CD4-positive, alpha-beta T cell treated with Interleukin-17A for 1 hour (primary cell): ENCODE measurements around the gene NUP214.
"Not testable (repeated sequence)": the region's sequence is repeated elsewhere in the genome, so short reads cannot be mapped to it uniquely, and the experiment has no call there.

ENCODE experiments used
- DNase-seq: peaks from one replicate; pipeline ENCODE4 v3.0.0-alpha.2; 2020

Gene NUP214

DNA sequence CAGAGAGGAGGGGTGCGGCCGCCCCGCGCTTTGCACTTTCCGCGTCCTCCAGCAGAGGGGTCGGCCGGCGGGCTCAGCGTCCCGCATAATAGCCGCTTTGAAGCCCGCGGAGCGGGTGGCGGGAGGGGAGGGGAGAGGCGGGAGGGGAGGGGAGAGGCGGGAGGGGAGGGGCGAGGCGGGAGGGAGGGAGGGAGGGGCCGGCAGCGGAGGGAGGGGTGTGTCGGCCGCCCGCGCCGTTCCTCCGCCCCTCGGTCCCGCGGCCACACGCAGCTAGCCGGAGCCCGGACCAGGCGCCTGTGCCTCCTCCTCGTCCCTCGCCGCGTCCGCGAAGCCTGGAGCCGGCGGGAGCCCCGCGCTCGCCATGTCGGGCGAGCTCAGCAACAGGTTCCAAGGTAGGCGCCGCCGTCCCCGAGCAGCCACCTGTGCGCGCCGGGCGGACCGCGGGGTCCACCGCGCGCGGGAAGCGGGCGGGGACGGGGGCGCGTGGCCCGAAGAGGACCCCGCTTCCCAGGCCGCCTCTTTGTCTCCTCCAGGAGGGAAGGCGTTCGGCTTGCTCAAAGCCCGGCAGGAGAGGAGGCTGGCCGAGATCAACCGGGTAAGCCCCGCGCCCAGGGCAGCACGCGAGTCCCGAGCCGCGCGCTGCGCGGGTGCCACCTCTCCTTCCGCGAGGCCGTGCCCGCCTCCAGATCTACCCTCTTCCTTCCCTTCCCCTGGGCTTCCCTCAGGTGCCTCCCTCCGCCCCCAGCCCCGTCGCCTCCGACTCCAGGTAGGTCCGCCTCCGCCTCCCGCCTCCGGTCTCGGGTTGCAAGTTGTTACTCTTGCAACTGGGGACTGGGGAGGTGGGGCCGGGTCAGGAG lies 28.9 kb upstream of the NUP214 start, which contains the start of gene AIF1L:
AIF1L (plus strand) TSS at position 263 of the 857 bp plus-strand sequence; CDS start at position 362, 99 bp downstream.
- DNase-seq, result peak; percentile 1

DNA sequence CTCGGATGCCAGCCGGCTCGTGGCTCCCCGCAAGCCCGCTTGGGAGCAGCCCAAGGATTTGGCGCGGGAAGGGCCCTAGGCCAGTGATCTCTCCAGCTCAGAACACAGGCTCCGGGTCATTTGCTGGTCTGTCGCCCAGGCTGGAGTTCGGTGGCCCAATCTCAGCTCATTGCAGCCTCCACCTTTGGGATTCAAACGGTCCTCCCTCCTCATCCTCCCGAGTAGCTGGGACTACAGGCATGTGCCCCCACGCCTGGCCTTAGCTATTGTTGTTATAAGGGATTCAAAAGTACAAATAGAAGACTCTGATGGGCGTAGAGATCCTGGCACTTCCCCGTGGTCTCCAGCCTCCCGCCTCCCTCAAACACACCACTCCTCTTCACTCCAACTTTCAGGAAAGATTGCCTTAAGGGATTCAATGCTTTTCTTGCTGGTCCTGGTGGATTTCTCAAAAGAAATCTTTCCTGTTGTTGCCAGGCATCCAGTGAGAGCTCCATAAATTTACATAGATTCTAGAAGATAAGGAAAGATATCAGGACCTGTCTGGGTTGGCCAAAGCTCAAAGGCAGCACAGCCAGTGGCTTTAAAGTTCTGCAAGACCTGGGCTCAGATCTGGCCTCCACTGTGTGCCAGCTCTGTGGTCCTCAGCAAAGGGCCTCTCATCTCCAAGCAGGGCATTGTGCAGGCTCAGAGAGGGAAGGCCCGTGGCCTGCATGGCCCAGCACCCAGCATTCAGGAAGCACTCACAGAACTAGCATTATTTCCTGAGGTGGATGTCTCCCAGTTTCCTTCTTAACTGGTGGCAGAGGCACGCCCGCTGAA lies 28.0 kb upstream of the NUP214 start:
- DNase-seq, result no peak

DNA sequence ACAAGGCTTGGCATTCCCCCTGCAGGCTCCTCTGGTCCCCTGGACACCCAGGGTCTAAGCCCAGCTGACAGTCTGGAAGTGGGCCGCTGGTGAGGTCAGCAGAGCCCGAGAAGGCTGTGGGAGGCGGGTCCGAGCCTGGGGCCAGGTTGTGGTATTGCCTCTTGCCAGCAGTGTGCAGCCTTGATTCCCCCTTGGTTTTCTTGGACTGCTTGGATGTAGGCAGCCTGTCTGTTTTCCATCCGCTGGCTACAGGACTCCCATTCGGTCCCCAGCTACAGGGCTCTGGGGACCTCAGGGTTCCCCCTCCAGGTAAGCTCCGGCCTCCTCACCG lies 27.5 kb upstream of the NUP214 start:
- no peak for DNase-seq

DNA sequence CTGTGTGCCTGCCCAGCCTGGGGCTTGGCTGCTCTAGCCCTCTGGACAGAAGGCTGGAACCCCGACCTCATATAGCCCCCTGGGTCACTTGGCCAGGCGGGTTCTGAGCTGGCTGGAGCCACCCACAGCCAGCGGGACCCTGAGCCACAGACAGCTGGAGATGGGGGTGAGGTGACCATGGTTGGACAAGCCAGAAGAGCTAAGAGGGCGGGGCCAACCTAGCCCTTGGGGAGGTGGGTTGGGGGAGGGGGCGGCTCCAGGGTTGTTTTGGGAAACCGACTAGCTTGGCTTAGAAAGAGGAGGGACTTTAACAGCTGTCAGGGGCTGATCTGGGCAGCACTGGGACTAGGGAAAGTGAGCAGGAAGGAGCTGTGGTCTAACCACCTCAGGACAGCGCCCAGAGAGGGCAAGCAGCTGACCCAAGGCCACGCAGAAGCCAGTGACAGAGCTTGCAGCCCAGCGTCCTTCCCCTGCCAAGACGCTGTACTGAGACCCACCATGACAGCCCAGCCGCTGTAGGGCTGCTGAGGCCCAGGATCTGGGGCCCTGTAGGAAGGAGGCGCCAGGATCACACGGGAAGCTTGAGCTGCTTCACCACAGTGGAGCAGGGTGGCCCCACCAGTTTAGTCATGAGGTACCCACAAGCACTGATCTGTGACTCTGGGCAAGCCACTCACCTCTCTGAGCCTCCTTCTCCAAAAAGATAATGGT lies 26.8 kb upstream of the NUP214 start:
- DNase-seq, result no peak

DNA sequence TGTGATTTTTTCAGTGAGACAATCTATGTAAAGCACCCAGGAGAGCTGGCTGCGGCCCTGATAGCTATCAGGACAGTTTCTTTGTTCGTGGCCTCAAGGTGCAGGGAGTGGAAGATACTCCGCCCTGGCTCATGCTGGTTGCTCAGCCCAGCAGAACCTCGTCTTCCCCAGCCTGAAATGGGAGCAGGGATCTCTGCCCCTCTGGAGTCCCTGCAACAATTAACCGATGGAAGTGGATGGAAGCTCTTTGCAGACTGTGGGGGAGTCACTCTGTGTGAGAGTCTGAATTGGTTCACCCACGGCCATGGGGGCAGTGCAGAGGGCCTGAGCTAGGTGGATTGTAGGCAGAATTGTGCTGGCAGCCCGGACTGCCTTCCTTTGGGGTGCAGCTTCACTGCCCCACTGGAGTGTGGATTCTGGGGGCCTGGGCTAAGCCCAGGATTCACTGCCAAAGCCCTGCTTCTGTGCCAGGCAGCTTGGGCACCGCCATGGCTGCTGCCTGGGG lies 26.2 kb upstream of the NUP214 start:
- DNase-seq, result no peak

DNA sequence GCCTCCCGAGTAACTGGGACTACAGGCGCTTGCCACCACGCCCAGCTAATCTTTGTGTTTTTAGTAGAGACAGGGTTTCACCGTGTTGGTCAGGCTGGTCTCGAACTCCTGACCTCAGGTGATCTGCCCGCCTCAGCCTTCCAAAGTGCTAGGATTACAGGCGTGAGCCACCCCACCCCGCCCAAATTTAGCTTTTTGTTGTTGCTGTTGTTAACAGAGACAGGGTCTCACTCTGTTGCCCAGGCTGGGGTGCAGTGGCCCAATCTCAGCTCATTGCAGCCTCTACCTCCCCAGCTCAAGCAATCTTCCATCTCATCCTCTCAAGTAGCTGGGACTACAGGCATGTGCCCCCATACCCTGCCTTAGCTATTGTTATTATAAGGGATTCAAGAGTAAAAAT lies 25.5 kb upstream of the NUP214 start:
- DNase-seq, result not testable (repeated sequence)

DNA sequence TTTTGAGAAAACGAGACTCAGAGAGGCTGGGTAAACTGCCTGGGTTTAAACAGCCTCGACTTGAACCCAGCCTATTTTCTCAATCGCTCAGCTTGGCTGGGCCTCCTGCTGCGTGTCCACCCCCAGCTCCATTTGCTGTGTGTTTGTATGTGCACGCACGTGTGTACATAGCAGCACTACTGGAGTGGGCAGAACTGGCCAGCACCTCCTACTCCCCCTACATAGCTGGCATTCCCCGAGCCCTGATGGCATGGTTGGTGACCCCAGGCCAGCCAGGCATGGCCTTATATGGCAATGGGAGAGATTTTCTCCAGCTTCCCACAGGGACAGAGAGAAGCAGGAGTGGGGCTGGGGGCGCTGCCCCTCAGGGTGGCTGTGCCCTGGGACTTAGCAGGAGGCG lies 24.9 kb upstream of the NUP214 start:
- no peak for DNase-seq

DNA sequence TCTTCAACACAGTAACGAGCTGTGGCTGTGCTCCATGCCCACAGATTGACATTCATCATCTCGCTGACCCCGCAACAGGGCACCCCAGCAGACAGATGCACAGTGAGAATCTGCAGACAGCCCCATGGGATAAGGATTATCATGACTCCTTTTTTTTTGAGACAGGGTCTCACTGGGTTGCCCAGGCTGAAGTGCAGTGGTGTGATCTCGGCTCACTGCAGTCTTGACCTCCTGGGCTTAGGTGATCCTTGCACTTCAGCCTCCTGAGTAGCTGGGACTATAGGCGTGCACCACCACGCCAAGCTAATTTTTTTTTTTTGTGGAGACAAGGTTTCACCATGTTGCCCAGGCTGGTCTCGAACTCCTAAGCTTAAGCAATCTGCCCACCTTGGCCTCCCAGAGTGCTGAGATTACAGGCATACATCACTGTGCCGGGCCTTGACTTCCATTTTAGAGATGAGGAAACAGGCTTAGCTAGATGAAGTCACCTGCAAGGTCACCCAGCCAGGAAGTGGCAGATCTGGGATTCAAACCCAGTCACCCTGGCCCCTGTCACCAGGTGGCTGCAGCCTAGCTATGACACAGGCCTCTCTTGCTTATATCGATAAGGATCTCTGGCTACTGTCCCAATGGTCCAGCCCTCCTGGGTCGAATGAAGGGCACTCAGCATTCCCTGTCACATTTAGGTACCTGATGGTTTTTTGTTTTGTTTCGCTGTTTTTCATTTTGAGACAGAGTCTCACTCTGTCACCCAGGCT lies 24.0 kb upstream of the NUP214 start:
- DNase-seq, result no peak

DNA sequence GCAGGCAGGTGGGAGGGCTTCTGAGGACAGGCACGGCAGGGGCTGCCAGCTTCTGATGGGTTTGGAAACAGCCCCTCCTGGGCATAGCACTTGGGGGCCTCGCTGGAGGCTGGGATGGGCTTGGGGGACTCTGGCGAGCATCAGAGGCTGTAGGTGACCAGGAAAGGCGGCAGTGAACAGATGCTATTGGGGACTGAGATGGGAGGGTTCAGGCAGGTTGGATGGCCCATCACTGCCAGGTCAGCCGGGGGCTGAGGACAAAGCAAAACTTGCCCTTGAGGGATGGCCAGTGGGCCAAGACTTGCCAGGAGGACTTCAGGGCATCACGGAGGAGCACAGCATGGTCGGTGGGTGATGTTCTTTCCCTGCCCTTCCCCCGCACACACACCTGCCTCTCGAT lies 22.4 kb upstream of the NUP214 start:
- DNase-seq, result no peak

DNA sequence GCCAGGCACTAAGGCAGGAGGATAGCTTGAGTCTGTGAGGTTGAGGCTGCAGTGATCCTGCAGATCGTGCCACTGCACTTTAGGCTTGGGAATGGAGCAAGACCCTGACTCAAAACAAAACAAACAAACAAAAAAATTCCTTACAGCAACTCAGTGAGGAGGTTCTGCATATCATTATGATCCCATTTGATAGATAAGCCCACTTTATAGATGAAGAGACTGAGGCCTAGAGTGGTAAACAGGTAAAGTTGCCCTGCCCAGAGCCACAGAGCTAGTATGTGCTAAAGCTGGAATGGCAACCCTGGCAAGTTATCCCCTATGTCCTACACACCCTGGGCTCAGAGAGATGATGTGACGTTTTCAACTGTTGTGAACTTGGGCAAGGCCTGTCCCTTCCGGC lies 21.9 kb upstream of the NUP214 start:
- no peak for DNase-seq

DNA sequence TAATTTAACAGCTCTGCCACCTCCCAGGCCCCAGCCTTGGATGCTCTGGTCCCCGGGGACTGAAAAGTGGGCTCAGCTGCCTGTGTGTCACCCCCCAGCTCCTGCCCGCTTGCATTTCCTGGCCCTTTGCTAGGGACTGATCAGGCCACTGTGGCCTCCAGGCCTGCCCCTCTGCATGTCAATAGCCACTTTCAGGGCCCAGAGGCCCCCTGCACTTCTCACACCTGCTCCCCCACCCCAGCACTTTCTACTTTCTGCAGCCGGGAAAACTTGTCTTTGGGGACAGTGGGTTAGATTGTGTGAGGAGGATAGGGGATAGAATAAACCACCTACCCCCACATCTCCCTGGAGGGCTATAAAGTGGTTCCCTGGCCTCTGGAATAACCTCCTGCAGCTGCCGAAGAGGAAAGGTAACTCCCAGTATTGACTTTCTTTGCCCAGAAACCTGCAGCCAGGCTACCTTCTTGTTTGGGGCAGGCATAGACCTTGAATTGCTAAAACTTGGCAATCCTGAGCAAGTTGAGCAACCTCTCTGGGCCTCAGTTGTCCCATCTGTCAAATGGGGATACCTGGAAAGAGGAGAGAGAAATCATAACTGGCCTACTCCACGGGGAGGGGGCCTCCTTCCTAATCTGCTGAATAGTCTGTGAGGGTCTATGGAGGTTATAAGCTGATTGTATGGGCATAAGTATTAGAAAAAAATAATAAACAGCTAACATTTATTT lies 21.2 kb upstream of the NUP214 start:
- DNase-seq, result no peak

DNA sequence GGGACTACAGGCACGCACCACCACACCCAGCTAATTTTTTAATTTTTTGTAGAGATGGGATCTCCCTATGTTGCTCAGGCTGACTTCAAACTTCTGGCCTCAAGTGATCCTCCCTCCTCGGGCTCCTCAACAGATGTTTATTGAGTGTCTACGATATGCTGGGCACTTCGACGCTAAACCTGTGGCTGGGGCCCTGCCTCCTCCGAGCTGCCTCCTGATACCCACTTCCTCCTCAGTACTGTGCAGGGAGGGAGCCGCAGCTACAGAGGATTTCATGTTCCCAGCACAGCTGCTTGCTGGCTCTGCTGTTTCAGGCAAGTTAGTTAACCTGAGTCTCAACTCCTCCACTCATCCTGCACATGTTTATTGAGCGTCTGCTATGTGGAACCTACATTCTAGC lies 19.4 kb upstream of the NUP214 start:
- DNase-seq, result no peak

DNA sequence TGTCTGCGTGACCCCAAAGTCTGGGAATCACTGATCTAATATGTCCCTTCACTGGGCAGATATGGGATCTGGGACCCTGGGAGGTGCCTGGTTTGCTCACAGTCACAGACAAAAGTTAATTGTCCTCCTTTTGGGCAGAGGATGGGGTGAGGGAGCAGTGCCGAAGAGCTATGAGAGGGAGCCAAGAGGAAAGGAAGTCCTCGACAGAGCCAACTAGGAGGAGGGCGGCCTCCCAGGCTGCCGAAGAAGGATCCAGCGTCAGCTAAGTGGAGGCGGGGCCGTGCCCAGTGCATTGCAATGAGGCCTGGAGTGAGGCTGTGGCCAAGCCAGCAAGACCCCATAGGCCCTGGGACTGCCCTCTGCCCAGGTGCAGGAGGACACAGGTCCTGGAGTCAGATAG lies 17.6 kb upstream of the NUP214 start:
- no peak for DNase-seq

DNA sequence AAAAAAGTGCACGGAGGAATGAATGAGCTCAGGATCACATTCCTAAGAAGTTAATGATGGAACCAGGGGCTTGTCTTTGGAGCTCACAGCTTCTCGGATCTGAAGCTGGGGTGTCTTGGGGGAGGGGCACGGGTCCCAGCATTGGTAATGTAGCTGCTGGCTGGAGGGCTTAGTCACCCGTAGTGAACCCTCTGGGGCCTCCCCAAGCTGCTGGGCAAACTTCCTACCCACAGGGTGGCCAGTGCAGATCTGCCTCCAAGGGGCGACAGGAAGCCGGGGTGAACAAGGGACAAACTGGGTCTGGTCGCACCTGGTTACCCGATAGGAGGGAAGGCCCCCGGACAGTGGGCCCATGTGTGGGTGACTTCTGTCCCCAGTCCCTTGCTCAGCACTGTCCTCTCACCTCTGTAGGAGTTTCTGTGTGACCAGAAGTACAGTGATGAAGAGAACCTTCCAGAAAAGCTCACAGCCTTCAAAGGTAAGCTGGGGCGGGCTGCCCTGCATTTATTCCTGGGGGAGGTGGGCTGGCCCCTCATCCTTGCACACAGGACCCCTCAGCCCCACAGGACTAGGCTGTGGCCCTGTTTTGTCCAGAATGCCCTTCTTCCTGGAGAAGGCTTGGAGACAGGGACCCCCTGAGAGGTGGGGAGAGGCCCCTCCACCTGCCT lies 14.1 kb upstream of the NUP214 start:
- DNase-seq, result no peak

DNA sequence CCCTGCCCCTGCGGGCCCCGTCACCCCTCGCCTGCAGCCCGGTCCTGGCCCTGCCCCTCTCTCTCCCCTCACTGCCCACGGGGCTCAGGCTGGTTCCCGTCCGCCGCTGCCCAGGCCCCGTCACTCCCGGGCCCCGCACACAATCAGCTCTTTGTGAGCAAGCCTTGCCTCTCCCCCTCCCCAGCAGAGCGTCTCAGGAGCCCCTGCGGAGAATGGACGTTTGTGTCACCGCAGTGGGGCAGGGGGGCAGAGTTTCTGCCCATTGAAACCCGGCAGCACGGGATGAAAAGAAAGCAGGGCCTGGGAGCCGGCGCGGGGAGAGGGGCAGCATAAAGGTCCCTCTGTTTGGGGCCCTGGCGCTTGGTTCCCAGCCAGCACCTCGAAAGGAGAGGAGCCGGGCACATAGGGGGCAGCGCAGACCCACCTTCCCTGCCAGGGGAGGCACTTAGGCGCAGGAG lies 13.5 kb upstream of the NUP214 start:
- DNase-seq, result no peak

DNA sequence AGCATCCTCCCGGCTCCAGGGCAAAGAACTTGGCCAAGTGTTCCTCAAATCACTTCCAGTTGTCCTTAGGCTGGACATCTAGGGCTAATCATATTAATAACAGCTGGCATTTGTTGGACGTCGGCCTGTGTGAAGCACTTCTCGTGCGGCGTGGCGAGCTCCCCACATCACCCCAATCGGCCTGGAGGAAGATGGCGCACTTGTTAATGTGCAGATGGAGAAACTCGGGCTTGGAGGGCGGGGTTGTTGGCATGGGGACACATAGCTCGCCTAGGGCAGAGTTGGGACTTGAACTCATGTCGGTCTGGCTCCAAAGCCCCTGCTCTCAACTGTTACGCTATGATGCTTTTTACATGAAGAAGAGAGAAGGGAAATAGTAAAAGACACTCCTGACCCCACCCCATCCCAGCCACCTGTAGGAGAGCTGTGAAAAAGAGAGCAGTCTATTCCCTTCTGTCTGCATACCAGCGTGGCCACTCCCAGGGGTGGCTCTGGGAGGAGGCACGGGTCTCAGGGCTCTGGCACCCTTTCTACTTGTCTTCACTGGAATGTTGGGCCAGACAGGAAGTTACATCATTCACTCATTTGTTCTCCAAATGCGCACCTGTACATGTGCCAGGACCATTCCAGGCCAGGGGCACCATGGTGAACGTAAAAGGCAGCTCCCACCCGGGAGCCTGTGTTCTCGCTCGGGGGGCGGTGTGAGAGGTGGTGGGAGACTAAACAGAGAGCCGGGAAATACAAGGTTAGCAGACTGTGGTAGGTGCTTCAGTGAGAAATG lies 12.8 kb upstream of the NUP214 start:
- no peak for DNase-seq

DNA sequence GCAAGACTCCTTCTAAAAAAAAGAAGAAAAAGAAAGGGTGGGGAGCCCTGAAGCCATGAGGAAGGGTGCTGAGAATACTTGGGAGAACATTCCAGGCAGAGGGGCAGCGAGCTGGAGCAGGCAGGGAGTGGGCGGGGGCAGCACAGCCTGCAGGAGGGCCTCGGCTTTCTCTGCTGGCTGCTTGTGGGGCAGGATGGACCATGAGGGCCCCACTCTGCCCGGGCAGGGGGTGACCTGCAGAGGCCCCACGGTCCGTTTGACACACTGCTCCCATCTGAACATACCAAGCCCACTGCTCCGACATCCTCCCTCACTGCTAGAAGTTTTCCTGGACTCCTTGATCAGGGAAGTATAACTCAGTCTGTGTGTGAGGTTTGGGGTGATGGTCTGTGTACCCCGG lies 11.7 kb upstream of the NUP214 start:
- no peak for DNase-seq

DNA sequence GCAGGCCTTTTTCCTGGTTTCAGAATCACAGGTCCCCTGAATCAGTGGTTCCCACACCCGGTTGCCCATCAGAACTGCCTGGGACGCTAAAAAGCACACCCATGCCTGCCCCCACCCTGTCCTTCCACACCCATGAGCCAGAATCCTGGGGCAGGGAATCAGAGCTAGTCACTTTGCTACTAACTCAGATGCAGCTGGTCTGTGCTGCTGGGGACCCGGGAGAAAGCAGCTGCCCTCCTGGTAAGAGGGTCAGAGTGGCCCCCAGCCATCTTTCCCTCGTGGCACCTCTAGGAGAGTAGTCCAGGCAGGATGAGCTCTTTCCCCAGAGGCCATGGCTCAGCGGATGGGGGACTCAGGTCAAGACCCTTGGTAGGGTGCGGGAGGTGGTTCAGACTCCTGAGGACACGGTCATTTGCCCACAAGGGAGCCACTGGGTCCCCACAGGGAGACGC lies 11.3 kb upstream of the NUP214 start:
- no peak for DNase-seq

DNA sequence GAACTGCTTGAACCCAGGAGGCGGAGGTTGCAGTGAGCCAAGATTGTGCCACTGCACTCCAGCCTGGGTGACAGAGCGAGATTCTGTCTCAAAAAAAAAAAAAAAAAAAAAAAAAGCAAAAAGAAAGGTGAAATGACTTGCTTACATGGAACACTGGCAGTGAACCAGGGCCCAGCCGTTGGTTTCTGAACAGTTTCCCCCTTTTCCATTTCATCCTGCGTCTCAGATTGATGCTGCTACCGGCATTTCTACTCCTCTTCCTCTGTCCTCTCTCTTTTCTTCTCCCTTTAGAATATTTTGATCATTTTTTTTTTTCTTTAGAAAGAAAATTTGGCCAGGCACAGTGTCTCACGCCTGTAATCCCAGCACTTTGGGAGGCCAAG lies 10.0 kb upstream of the NUP214 start:
- DNase-seq, result not testable (repeated sequence)
